Activated naive CD4-positive, alpha-beta T cell treated with Interleukin-2 at 50 U/mL for 16 hours (primary cell): ENCODE data around the gene ZNF595.
"Not testable (repeated sequence)": the region's sequence is repeated elsewhere in the genome, so short reads cannot be mapped to it uniquely, and the experiment has no call there.

Experiments used
- DNase-seq: peaks from one replicate; pipeline ENCODE4 v3.0.0-alpha.2; 2020

Gene ZNF595

GRCh38 chr4:52804-53479 lies at the start of gene ZNF595:
Gene ZNF595 (plus strand): TSS chr4:53321. CDS start chr4:53489, 168 bp downstream.
- DNase-seq: peak; percentile 9

DNA sequence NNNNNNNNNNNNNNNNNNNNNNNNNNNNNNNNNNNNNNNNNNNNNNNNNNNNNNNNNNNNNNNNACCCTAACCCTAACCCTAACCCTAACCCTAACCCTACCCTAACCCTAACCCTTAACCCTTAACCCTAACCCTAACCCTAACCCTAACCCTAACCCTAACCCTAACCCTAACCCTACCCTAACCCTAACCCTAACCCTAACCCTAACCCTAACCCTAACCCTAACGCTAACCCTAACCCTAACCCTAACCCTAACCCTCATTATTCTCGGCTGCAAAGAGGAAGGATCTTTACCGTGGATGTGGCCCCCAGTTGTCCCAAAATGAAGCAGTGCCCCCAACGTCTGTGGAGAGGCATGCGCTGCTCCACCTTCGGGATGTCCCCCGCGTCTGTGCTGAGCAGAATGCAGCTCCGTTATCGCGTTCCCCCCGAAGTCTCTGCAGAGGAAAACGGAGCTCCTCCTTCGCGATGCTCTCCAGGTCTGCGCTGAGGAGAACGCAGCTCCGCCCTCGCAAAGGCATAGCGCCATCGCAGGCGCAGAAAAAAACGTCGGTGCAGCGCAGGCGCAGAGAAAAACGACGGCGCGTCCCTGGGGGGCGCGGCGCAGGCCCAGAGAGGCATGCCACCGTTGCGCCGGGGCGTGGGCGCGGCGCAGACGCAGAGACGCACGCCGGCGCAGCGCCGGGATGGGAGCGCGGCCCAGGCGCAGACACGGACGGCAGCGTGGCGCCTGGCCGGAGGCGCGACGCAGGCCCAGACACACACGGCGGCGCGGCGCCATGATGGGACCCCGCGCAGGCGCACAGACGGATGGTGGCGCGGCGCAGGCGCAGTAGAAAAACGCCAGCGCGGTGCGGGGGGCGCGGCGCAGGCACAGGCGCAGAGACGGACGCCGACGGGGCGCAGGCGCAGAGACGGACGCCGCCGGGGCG lies 42.9 kb upstream of the ZNF595 start:
- not testable (repeated sequence) for DNase-seq

DNA sequence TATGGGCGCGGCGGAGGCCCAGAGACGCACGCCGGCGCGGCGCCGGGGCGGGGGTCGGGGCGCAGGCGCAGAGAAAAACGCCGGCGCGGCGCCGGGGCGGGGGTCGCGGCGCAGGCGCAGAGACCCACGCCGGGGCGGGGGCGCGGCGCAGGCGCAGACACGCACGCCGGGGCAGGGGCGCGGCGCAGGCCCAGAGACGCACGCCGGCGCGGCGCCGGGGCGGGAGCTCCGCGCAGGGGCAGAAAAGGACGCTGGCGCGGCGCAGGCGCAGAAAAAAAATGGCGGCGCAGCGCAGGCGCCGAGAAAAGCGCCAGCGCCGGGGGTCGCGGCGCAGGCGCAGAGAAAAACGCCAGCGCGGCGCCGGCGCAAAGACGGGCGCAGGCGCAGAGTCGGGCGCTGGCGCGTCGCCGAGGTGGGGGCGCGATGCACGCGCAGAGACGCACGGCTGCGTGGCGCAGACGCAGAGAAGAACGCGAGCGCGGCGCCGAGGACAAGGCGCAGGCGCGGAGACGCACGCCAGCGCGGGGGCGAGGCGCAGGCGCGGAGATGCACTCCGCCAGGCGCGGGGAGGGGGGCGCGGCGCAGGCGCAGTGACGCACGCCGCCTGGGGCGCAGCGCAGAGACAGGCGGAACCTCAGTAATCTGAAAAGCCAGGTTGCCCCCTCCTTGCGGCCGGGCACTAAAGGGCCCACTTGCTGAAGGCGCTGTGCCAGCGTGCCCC lies 41.9 kb upstream of the ZNF595 start:
- DNase-seq: not testable (repeated sequence)

GRCh38 chr4:11816-12417 lies 41.2 kb upstream of the ZNF595 start:
- DNase-seq: peak; percentile 20

DNA sequence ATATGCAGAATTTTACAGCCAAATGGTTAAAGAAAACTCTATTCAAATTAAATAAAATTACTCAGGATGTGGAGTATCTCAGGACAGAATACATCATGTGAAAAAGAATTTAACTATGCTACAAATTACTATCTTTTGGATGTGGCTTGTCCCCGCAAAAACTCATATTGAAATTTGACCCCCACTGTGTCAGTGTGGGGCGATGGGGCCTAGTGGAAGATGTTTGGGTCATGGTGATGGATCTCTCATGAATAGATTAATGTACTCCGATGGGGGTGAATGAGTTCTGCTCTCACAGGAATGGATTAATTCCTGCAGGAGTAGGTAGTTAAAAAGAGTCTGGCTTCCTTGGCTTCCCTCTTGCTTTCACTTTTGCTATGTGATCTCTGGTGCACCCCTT lies 35.0 kb upstream of the ZNF595 start:
- DNase-seq: not testable (repeated sequence)

DNA sequence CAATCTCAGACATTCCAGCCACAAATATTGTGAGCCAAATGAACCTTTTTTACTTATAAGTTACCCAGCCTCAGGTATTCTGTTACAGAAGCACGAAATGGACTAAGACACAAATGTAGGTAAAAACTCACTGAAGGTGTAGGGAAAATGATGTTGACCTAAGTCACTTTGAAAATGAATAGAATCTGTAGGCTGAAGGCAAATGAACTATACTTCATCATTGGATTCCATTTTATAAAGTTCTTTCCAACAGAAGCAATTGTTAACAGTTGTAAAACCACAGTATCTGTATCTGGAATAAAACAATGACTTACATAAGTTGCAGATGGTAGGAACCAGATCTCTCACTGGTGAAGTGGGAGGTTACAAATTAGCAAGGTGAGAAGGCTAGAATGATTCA lies 34.5 kb upstream of the ZNF595 start:
- DNase-seq: not testable (repeated sequence)

DNA sequence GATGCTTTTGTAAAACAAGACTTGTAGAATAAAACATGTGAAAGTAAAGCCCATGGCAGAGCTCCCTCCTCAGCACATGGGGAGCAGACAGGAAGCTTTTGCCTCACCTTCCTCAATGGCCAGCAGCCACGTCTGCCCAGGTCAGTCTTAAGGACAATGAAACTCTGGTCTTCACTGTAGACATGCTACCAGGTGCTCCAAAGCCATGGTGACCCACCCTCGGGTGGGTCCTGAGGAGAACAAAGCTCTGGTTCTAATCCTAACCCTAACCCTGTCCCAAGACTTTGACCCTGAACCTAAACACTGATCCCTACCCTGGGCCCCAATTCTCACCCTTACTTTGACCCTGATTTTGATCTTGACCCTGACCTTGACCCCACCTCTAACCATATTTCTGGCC lies 30.2 kb upstream of the ZNF595 start:
- DNase-seq: not testable (repeated sequence)

GRCh38 chr4:24359-24758 lies 28.8 kb upstream of the ZNF595 start:
- DNase-seq: not testable (repeated sequence)

DNA sequence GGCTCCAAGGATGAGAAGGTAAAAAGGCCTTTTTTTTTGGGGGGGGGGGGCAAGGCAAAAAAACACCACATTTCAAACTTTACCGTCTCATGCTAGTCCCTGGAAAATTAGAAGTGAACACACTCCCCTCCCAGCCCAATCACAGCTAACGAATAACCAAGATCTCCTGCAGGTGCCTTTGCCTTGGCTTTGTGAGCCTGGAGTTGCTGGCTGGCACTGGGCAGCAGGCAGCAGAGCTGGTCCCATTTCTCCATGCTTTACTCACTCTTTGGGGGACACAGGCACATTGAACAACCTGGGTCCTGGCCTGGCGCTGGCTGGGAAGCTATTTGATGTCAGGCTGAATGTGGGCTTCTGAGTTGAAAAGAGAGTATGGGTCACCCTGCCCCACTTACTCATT lies 25.6 kb upstream of the ZNF595 start:
- not testable (repeated sequence) for DNase-seq

GRCh38 chr4:28767-29542 lies 24.2 kb upstream of the ZNF595 start:
- peak; percentile 8 for DNase-seq

GRCh38 chr4:33314-33713 lies 19.8 kb upstream of the ZNF595 start:
- DNase-seq: not testable (repeated sequence)

- DNase-seq: not testable (repeated sequence)
Measured at GRCh38 chr4:36559-37415, 16.3 kb upstream of the ZNF595 start.

DNA sequence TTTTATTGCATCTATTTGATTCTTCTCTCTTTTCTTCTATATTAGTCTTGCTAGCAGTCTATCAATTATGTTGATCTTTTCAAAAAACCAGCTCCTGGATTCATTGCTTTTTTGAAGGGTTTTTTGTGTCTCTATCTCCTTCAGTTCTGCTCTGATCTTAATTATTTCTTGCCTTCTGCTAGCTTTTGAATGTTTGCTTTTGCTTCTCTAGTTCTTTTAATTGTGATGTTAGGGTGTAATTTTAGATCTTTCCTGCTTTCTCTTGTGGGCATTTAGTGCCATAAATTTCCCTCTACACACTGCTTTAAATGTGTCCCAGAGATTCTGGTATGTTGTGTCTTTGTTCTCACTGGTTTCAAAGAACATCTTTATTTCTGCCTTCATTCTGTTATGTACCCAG lies 14.9 kb upstream of the ZNF595 start:
- DNase-seq: not testable (repeated sequence)

- not testable (repeated sequence) for DNase-seq
Measured at GRCh38 chr4:43375-43774, 9.7 kb upstream of the ZNF595 start.

DNA sequence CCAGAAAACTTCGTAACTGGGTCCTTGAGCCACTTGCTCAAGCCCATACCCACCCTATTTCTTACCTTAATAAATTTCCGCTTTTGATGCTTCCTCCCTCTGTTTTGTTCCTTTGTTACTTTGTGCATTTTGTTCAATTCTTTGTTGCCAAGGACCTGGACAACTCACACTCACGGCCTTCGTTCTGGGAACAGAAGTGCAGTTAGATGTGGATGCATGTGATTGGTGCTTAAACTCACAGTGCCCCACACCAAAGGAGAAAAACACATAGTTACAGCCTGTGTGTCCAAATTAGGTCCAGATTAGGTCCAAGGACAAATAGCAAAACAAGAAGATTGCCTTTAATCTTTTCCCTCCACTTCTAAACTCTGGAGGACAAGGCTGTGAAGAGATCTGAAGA lies 1.9 kb upstream of the ZNF595 start:
- DNase-seq: not testable (repeated sequence)

GRCh38 chr4:51655-52277 lies 1.4 kb upstream of the ZNF595 start:
- peak; percentile 9 for DNase-seq

- not testable (repeated sequence) for DNase-seq
Measured at GRCh38 chr4:53521-53920, 400 bp downstream of the ZNF595 start.

DNA sequence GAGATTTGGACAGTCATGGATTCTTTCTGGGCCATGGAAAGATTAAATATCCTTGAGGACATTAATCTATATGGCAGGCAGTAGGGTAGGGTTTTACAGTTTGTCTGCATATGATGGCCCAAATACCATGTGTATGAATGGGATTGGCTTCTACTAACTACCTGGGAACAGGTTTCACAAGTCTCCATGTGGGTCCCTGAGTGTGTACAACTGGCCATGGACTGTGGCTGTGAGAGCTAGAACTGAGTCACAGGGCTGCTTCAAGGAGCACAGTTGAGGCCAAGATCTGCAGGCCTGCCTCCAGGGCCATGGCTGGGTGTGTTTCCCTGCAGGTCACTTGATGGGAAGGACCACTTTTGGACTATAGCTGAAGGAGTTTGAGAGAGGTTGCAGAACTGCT lies 11.6 kb downstream of the ZNF595 start:
- not testable (repeated sequence) for DNase-seq

GRCh38 chr4:71830-72229 lies 18.7 kb downstream of the ZNF595 start:
- DNase-seq: no peak

DNA sequence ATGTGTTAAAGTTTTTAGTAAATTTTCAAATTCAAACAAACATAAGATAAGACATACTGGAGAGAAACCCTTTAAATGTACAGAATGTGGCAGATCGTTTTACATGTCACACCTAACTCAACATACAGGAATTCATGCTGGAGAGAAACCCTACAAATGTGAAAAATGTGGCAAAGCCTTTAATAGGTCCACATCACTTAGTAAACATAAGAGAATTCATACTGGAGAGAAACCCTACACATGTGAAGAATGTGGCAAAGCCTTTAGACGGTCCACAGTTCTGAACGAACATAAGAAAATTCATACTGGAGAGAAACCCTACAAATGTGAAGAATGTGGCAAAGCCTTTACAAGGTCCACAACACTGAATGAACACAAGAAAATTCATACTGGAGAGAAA lies 32.8 kb downstream of the ZNF595 start:
- DNase-seq: no peak
